Keratinocyte (primary cell): ENCODE measurements around the gene NKAPD1.

Experiments
- EZH2 ChIP-seq: IDR thresholded peaks from one replicate; pipeline ENCODE4 v1.6.1; 2012; ENCODE audit warnings: inconsistent platforms, mild to moderate bottlenecking, low read length, moderate library complexity
- TF ChIP-seq, protein P1 (sequence below), 3 experiments: IDR thresholded peaks in 1 of 3; conservative IDR thresholded peaks in 1 of 3; optimal IDR thresholded peaks in 1 of 3; 2 replicates in 2 of 3; 3 replicates in 1 of 3; pipeline versions ENCODE3 to v1.5.1; 2011; ENCODE audit warnings: low read length in 3 of 3, mild to moderate bottlenecking in 3 of 3, moderate library complexity in 2 of 3, control low read depth in 1 of 3, inconsistent platforms in 1 of 3; ENCODE audit not compliant: insufficient read depth in 2 of 3; ENCODE audit errors: extremely low read depth in 1 of 3

DNA sequence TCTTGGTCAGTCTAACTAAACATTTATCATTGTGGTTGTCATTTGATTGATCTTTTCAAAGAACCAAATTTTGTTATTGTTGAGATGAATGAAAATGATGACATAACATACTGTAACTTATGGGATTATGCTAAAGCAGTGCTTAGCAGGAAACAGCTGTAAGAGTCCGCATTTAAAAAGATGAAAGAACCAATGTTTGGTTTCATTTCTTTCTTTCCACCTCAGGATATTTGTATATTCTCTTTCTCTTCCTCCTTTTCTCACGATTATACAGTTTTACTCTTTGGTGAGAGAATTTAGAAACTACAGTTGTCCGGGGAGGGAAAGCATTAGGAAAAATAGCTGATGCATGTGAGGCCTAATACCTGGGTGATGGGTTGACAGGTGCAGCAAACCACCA is 23.4 kb upstream of the NKAPD1 start:
- no peak for TF ChIP-seq EZH2
- TF ChIP-seq, protein P1, sequence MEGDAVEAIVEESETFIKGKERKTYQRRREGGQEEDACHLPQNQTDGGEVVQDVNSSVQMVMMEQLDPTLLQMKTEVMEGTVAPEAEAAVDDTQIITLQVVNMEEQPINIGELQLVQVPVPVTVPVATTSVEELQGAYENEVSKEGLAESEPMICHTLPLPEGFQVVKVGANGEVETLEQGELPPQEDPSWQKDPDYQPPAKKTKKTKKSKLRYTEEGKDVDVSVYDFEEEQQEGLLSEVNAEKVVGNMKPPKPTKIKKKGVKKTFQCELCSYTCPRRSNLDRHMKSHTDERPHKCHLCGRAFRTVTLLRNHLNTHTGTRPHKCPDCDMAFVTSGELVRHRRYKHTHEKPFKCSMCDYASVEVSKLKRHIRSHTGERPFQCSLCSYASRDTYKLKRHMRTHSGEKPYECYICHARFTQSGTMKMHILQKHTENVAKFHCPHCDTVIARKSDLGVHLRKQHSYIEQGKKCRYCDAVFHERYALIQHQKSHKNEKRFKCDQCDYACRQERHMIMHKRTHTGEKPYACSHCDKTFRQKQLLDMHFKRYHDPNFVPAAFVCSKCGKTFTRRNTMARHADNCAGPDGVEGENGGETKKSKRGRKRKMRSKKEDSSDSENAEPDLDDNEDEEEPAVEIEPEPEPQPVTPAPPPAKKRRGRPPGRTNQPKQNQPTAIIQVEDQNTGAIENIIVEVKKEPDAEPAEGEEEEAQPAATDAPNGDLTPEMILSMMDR (optimal IDR thresholded peaks at IDR 0.05 in 1 of 3, IDR thresholded peaks at IDR 0.05 in 1 of 3, conservative IDR thresholded peaks at IDR 0.05 in 1 of 3; ENCODE audit: extremely low read depth in 1 of 3, insufficient read depth in 2 of 3, low read length in 3 of 3) = no peak
